NCI-H1694 (cell line): ENCODE measurements around the gene TPP2.

ENCODE experiments used
- DNase-seq: peaks from one replicate; lab custom pipeline; 2025; lab: John Stamatoyannopoulos, UW

The TPP2 gene

GRCh38 chr13:102657630-102658029, 60.8 kb downstream of the TPP2 start:
- DNase-seq = no peak

GRCh38 chr13:102658660-102659059, 61.9 kb downstream of the TPP2 start:
- no peak for DNase-seq

DNA sequence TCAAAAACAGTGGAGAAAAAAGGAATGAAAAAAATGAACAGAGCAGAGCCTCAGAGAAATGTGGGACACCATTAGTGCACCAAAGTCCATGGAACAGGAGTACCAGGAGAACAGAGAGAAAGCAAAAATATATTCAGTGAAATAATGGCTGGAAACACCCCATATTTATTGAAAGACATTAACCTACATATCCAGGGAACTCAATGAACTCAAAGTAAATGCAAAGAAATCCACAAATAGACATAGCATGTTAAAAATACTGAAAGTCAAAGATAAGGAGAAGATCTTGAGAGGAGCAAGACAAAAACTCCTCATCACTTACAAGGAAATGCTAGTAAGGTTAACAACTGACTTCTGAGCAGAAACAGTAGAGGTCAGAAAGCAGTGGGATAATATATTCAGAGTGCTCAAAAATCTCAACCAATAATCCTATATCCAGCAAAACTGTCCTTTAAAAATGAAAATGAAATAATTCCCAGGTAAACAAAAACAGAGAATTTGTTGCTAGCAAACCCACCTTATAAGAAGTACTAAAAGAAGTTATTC, 62.5 kb downstream of the TPP2 start:
- no peak for DNase-seq

GRCh38 chr13:102667023-102667422, 70.2 kb downstream of the TPP2 start:
- DNase-seq = no peak

DNA sequence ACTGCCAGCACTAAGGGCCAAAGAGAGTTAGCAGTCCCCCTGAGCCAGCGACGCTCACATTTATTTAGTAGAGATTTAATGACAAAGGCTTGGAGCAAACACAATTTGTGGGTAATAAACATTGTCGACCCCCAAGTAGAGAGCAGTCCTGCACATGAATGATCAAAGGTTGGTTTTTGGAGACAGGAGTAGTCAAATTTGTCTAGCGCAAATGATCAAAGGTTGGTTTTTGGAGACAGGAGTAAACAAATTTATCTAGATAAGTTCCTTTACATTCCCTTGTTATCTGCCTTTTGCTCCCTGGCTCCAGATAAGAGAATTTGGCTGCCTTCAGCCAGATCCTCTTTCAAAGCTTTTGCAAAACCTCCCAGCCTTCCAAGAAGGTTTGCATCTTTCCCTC, 71.1 kb downstream of the TPP2 start:
- no peak for DNase-seq

- no peak for DNase-seq
These were observed 73.3 kb downstream of the TPP2 start for GRCh38 chr13:102670130-102670529.

DNA sequence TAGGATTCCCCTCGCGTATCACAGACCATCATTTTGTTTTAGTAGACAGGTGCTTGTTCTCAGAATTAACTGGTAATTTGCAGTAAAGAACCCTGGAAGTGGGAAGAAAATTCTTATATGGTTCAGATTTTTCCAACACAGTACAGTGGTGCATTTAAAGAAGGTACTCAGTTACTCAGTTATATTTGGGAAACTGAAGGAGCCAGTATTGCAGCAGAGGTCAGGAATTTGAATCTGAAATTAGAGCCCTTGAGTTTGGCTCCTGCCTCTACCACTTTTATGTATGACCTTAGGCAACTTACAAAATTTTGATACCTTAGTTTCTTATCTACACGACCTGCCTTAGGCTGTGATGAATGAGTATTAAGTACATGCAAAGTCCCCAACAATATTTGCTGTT, 78.3 kb downstream of the TPP2 start:
- no peak for DNase-seq

GRCh38 chr13:102677122-102677521, 80.3 kb downstream of the TPP2 start:
- no peak for DNase-seq

GRCh38 chr13:102678339-102679107, 81.7 kb downstream of the TPP2 start:
- DNase-seq = peak; percentile 44

DNA sequence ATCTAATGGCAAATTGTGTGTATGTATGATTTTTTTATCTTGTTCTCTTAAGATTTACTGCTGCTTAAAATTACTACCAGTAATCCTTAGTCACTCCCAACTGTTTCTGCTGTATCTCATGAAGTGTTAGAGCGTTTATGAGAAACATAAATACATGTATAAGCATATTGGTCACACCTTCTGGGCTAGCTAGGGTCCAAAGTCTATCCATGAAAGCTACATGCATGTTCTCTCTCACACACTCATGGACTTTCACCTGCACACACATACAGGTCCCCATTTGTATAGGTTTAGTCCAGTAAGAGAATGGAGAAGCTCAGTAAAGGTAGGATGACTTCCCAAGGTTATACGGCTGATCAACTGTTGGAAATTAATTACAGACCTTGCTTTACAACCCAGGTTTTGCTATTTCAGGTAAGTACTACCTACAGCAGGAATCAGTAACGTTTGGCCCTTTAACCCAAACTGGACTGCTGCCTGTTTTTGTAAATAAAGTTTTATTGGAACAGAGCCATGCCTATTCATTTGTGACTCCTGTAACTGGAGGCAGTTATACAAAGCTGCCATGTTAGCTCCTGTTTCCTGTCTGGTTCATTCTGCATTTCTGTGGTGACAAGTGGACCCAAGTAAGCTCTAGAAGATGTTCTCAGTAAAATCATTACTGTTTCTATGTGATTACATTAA, 82.8 kb downstream of the TPP2 start:
- no peak for DNase-seq

DNA sequence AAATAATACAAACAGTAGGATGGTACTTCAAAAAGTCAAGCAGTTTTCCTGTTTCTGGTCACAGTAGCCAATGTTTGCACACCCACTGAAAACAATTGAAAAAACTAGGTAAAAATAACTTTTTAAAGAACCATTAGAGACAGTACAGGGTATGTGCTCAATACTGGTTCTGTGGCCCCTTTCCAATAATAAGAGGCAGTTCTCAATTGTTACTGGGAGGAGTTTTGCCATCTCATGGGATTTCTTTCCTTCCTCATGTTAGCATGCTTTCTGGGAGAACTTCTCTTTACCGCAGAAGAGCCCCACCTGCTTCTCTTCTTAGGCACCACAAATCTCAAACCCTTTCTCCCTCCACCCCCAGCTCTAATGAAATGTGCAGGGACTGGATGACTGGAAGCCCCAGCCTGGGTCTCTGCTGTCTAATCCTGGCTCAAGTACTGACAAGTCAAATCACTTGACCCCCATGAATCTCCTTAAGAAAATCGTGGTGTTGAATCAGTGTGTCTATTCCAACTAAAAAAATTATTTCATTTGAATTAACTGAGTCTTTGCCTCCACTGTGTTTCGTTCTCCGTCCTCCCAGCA, 83.4 kb downstream of the TPP2 start:
- DNase-seq = no peak

- DNase-seq = peak; percentile 59
These were observed 84.3 kb downstream of the TPP2 start for GRCh38 chr13:102680842-102681740.

DNA sequence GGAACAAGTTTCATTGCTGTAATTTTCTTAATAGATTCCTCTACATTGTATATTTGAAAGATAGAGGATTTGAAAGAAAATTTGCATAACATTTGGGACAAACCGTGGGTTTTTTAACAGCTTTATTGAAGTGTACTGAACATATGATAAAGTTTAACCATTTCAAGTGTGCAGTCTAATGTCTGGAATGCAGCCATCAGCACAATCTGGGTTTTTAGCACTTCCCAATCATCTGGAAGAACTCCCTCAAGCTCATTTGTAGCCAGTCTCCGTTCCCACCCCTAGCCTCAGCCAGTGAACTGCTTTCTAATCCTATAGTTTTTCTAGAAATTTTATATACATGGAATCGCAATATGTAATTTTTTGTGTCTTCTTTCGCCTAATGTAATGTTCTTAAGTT, 85.4 kb downstream of the TPP2 start:
- DNase-seq = no peak

GRCh38 chr13:102682727-102683126, 85.9 kb downstream of the TPP2 start:
- DNase-seq = no peak

- DNase-seq = no peak
These were observed 86.9 kb downstream of the TPP2 start for GRCh38 chr13:102683637-102684036.

DNA sequence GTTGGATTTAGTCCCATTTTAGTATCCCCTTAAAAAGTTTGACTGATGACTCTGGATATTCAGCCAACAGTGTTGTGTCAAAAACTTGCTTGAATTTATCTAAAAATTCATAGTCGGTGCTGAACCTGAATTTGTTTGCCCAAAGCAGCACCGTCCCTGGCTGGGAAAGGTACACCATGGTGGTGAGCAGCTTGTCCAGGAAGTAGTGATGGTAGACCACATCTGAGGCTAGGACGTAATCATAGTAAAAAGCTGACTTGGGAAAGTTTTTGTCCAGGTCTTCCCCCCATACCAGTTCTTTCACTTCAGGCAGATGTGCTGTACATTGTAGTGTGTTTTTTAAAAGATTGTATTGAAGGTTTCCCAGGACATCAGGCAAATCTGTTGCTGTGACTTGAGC, 89.2 kb downstream of the TPP2 start:
- no peak for DNase-seq

DNA sequence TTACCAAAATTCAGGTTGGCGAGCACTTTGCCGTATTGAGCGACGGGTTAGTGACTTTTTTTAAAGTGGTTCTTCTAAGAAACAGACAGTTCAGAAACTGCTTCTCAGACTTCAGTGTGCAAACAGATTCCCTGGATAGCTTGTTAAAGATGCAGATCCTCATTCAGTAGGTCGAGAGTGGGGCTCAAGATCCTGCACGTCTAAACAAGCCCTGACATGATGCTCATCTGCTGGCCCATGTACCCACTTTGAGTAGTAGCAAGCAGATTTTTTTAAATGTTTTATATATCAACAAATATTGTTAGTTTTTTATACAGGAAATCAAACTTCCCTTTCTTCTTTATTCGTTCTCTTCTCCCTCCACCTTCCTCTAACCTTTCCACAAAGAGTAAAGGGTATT, 90.7 kb downstream of the TPP2 start:
- no peak for DNase-seq

- no peak for DNase-seq
These were observed 91.7 kb downstream of the TPP2 start for GRCh38 chr13:102688306-102688973.

DNA sequence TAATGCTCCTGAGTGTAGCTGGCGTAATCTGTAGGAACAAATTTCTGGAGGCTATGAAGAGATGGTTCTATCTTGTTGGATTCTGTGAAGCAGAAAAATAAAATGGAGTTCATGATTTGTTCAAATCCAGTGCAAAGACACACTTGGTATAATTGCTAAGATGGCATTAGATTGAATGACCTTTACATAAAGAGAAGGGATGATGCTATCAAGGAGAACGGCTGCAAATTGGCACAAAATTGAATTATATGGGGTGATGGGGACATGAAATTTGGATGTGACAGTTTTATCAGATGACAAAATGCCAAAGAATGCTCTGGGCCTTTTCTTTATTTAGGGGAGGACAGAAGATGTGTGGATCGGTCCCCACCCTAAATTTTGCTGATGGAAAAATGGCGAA, 94.1 kb downstream of the TPP2 start:
- DNase-seq = no peak

- DNase-seq = no peak
These were observed 95.7 kb downstream of the TPP2 start for GRCh38 chr13:102692491-102692826.

DNA sequence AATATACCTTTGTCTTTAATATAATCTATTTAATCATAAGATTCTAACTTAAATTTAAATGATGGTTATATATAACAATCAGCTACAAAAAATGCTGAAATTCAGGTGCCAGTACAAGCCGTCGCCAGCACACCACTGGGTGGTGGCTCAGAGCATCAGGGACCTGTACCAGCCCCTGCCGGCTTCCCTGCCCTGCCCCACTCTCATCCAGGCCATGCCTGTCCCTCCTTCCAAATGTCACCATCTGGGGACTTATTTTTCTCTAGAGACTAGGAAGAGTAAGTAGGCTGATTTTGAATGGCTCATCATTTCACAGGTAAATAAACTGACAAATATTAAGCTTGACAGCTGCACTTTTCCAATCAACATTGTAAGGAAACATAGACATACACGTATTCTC, 96.5 kb downstream of the TPP2 start:
- peak; percentile 43 for DNase-seq

GRCh38 chr13:102693776-102694175, 97.0 kb downstream of the TPP2 start:
- no peak for DNase-seq
